HUES64 (cell line): Measurements from ENCODE around the gene SHISA9.

Experiments used
- H3K27ac ChIP-seq: 2 replicates; pipeline ENCODE4 v1.7.0; 2013; ENCODE audit warnings: low read depth, low read length, inconsistent platforms
- H3K27me3 ChIP-seq: 2 replicates; pipeline ENCODE4 v1.6.1; 2013; ENCODE audit warnings: mild to moderate bottlenecking, low read length; ENCODE audit not compliant: insufficient read depth
- H3K36me3 ChIP-seq: 2 replicates; pipeline ENCODE4 v1.6.1; 2013; ENCODE audit warnings: mild to moderate bottlenecking, low read length; ENCODE audit not compliant: insufficient read depth
- H3K4me1 ChIP-seq: 2 replicates; pipeline ENCODE4 v1.6.1; 2013; ENCODE audit warnings: mild to moderate bottlenecking, low read length, moderate library complexity; ENCODE audit not compliant: insufficient read depth
- H3K4me3 ChIP-seq: 2 replicates; pipeline ENCODE4 v1.5.1; 2013; ENCODE audit warnings: mild to moderate bottlenecking, low read length, moderate library complexity
- H3K9ac ChIP-seq: 2 replicates; pipeline ENCODE4 v1.6.1; 2013; ENCODE audit warnings: mild to moderate bottlenecking, low read depth, low read length
- H3K9me3 ChIP-seq: 2 replicates; pipeline ENCODE4 v1.6.1; 2013; ENCODE audit warnings: low read depth, low read length; ENCODE audit not compliant: insufficient read depth
- WGBS: fragments of 150-250, 120-280 bp; methylation state at CpG from one replicate; pipeline ENCODE4 v1.1.7; 2013; ENCODE audit warnings: missing lambda C conversion rate; 5-methylcytosine and 5-hydroxymethylcytosine counted together

The SHISA9 gene

GRCh38 chr16:13111747-13112146 is 210.3 kb downstream of the SHISA9 start:
- Histone ChIP-seq H3K4me1 (peaks cover 22% of the 10 kb centered on the region), H3K4me3 (no peak overlapping the region), H3K36me3 (no peaks in the 10 kb centered on the region), H3K27me3 (no peaks in the 10 kb centered on the region), H3K9ac (no peak overlapping the region), H3K27ac (no peak overlapping the region), H3K9me3 (0 out of 2 replicates have a peak, but pooled peaks cover 2% of the 10 kb centered on the region)
- 96% methylated on average over 2 of the region's 2 CpGs for WGBS

DNA sequence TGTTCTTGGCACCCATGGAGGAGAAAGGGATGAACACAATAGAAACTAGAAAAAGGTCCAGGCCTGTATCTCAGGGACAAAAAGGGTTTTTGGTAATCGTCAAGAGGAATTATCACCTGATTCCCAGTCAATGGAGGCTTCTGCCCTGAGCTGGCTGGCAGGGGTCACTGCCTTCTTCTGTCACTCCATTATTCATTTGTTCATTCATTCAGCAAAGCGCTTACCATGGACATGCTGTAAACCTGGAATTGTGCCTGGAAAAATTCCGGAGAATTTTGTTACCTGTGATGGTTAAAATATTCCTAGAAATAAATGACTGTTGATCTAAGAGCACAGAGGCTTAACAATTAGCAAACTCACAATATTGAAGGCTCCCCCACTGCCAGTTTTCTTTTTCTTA is 212.3 kb downstream of the SHISA9 start:
- Histone ChIP-seq H3K27me3 (no peaks in the 10 kb centered on the region), H3K9me3 (0 out of 2 replicates have a peak, but pooled peaks cover 2% of the 10 kb centered on the region), H3K36me3 (no peaks in the 10 kb centered on the region), H3K4me1 (peaks cover 22% of the 10 kb centered on the region), H3K27ac (no peak overlapping the region), H3K4me3 (no peak overlapping the region), H3K9ac (no peak overlapping the region)
- WGBS: 90% methylated on average over 3 of the region's 3 CpGs

DNA sequence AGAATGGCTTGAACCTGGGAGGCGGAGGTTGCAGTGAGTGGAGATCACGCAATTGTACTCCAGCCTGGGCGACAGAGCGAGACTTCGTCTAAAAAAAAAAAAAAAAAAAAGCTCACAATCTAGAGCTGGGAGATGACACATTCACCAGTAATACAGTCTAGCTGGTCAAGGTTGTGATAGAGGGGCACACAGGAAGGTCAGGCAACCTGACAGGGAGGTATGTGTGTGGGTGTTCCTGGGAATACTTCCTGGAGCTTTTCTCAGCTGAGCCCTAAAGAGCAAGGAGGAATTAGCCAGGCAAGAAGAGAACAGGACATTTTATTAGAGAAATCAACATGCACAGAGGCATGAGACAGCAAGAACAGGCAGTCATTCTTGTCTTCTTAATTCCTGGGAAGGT is 216.7 kb downstream of the SHISA9 start:
- Histone ChIP-seq H3K4me3 (no peak overlapping the region), H3K27me3 (no peaks in the 10 kb centered on the region), H3K9me3 (0 out of 2 replicates have a peak, but pooled peaks cover 2% of the 10 kb centered on the region), H3K36me3 (no peaks in the 10 kb centered on the region), H3K27ac (no peak overlapping the region), H3K4me1 (peaks cover 23% of the 10 kb centered on the region), H3K9ac (no peak overlapping the region)
- WGBS: 92% methylated on average over 5 of the region's 5 CpGs

- H3K27me3 ChIP-seq: no peaks in the 10 kb centered on the region
- 0 out of 2 replicates have a peak, but pooled peaks cover 4% of the 10 kb centered on the region for H3K9me3 ChIP-seq
- H3K4me3 ChIP-seq: no peak overlapping the region
- H3K27ac ChIP-seq: no peak overlapping the region; the same call in 1 of the 2 replicates
- no peaks in the 10 kb centered on the region for H3K36me3 ChIP-seq
- peaks cover 19% of the 10 kb centered on the region for H3K4me1 ChIP-seq
- WGBS: 65% methylated on average over 6 of the region's 6 CpGs
- H3K9ac ChIP-seq: no peak overlapping the region
Measured at GRCh38 chr16:13120091-13120490, 218.7 kb downstream of the SHISA9 start.

DNA sequence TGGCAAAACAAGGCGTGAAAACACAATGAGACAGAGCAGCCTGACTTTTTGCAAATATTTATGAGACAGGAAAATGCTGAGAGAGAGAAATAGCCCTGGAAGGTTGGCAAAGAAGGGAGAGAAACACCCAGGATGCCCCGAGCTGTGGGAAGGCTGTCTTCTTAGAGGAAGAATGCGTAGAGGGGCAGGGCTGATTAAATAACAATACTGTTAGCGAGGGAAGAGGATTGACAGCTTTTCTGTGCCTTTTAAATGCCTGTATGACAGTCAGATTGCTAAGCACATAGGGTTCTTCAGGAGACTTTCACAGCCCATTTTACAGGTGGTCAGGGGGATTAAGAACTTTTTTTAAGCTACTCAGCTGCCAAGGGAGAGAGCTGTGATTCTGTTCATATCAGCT is 219.2 kb downstream of the SHISA9 start:
- Histone ChIP-seq H3K4me3 (no peak overlapping the region), H3K36me3 (no peaks in the 10 kb centered on the region), H3K27ac (no peak overlapping the region; the same call in 1 of the 2 replicates), H3K27me3 (no peaks in the 10 kb centered on the region), H3K9me3 (0 out of 2 replicates have a peak, but pooled peaks cover 4% of the 10 kb centered on the region), H3K4me1 (peaks cover 19% of the 10 kb centered on the region), H3K9ac (no peak overlapping the region)
- WGBS: 15% methylated on average over 4 of the region's 4 CpGs

DNA sequence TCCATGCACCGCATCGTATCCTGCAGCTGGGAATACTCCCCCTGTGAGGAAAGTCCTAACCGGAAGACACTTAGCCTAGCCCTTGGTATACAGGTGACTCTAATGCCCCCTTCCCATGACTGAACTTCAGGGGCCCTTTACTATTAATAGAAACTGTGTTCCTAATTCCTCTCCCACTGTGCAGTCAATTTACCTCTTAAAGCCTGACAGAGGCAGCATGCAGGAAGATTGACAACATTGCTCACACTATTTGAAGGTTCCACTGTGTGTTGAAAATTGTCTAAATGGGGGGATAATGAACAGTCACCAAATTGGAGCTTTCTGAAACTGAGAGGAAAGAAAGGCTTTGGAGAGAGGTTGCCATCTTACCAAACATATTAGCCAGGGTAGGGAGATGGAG is 222.6 kb downstream of the SHISA9 start:
- no peak overlapping the region for H3K4me3 ChIP-seq
- H3K27ac ChIP-seq: no peak overlapping the region
- no peaks in the 10 kb centered on the region for H3K36me3 ChIP-seq
- WGBS: 94% methylated on average over 3 of the region's 3 CpGs
- no peaks in the 10 kb centered on the region for H3K27me3 ChIP-seq
- H3K9ac ChIP-seq: no peak overlapping the region
- peaks cover 19% of the 10 kb centered on the region for H3K4me1 ChIP-seq
- 0 out of 2 replicates have a peak, but pooled peaks cover 4% of the 10 kb centered on the region for H3K9me3 ChIP-seq

GRCh38 chr16:13127144-13127543 is 225.7 kb downstream of the SHISA9 start:
- Histone ChIP-seq H3K9me3 (0 out of 2 replicates have a peak, but pooled peaks cover 4% of the 10 kb centered on the region), H3K9ac (no peak overlapping the region), H3K4me3 (no peak overlapping the region), H3K27ac (no peak overlapping the region), H3K27me3 (no peaks in the 10 kb centered on the region), H3K36me3 (no peaks in the 10 kb centered on the region), H3K4me1 (peaks cover 3% of the 10 kb centered on the region; the same call in 1 of the 2 replicates)
- WGBS: 86% methylated on average over 2 of the region's 2 CpGs

- Histone ChIP-seq H3K36me3 (no peaks in the 10 kb centered on the region), H3K4me1 (no peaks in the 10 kb centered on the region; the same call in 1 of the 2 replicates), H3K4me3 (no peak overlapping the region), H3K27ac (no peak overlapping the region), H3K9ac (no peak overlapping the region), H3K27me3 (no peaks in the 10 kb centered on the region), H3K9me3 (no peaks in the 10 kb centered on the region)
- 100% methylated on average over 1 of the region's 1 CpG for WGBS
Measured at GRCh38 chr16:13130586-13130985, 229.2 kb downstream of the SHISA9 start.

- Histone ChIP-seq H3K27ac (no peak overlapping the region), H3K4me3 (no peak overlapping the region), H3K4me1 (no peaks in the 10 kb centered on the region; the same call in 1 of the 2 replicates), H3K9ac (no peak overlapping the region), H3K9me3 (no peaks in the 10 kb centered on the region), H3K36me3 (no peaks in the 10 kb centered on the region), H3K27me3 (no peaks in the 10 kb centered on the region)
- 95% methylated on average over 1 of the region's 1 CpG for WGBS
Measured at GRCh38 chr16:13134836-13135235, 233.4 kb downstream of the SHISA9 start.

- Histone ChIP-seq H3K9ac (no peak overlapping the region), H3K9me3 (no peaks in the 10 kb centered on the region), H3K27me3 (no peaks in the 10 kb centered on the region), H3K36me3 (no peaks in the 10 kb centered on the region), H3K27ac (no peak overlapping the region), H3K4me3 (no peak overlapping the region), H3K4me1 (no peaks in the 10 kb centered on the region)
- 65% methylated on average over 3 of the region's 3 CpGs for WGBS
Measured at GRCh38 chr16:13136901-13137300, 235.5 kb downstream of the SHISA9 start.

- no peak overlapping the region for H3K27ac ChIP-seq
Measured at GRCh38 chr16:13138528-13138927, 237.1 kb downstream of the SHISA9 start.

More at GRCh38 chr16:13138528-13138927, 237.1 kb downstream of the SHISA9 start:
- Histone ChIP-seq H3K9ac (no peak overlapping the region), H3K9me3 (no peaks in the 10 kb centered on the region), H3K36me3 (no peaks in the 10 kb centered on the region), H3K27me3 (no peaks in the 10 kb centered on the region), H3K4me1 (0 out of 2 replicates have a peak, but pooled peaks cover 3% of the 10 kb centered on the region), H3K4me3 (no peak overlapping the region)
- WGBS: no CpG with 5 or more reads among the region's 2 CpGs
